Lower leg skin (tissue), 3 donors: ENCODE measurements around the gene GDPD3.

Experiments used
- POLR2A ChIP-seq, 2 donors: fragments of 450-650 bp; IDR thresholded peaks; one replicate each; pipeline ENCODE4 v1.6.1; 2016 to 2017; ENCODE audit warnings: antibody characterized with exemption in 2 of 2, mild to moderate bottlenecking in 1 of 2, moderate library complexity in 1 of 2
- TF ChIP-seq, protein P1 (sequence below), 3 donors: fragments of 450-650 bp; IDR thresholded peaks; one replicate each; pipeline ENCODE4 v1.5.1; 2016; ENCODE audit warnings: antibody characterized with exemption in 3 of 3, mild to moderate bottlenecking in 3 of 3, moderate library complexity in 2 of 3

DNA sequence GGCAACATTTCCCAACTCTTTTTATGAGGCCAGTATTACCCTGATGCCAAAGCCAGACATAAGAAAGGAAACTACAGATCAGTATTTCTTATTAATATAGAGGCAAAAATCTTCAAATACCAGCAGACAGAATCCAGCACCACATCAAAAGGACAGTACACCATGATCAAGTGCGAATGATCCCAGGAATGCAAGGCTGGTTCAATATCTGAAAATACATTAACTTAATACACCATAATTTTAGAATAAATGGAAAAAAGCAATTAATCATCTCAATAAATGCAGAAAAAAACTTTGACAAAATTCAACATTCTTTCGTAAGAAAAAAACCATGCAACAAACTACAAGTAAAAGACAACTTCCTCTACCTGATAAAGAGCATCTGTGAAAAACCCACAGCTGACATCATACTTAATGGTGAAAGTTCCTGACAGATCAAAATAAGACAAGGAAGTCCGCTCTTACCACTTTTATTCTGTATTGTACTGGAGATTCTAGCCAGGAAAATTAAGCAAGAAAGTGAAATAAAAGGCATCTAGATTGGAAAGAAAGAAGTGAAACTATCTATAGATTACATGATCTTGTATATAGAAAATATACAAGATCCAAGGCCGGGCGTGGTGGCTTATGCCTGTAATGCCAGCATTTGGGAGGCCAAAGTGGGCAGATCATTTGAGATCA is 36.1 kb upstream of the GDPD3 start:
- TF ChIP-seq, protein P1, sequence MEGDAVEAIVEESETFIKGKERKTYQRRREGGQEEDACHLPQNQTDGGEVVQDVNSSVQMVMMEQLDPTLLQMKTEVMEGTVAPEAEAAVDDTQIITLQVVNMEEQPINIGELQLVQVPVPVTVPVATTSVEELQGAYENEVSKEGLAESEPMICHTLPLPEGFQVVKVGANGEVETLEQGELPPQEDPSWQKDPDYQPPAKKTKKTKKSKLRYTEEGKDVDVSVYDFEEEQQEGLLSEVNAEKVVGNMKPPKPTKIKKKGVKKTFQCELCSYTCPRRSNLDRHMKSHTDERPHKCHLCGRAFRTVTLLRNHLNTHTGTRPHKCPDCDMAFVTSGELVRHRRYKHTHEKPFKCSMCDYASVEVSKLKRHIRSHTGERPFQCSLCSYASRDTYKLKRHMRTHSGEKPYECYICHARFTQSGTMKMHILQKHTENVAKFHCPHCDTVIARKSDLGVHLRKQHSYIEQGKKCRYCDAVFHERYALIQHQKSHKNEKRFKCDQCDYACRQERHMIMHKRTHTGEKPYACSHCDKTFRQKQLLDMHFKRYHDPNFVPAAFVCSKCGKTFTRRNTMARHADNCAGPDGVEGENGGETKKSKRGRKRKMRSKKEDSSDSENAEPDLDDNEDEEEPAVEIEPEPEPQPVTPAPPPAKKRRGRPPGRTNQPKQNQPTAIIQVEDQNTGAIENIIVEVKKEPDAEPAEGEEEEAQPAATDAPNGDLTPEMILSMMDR (IDR thresholded peaks at IDR 0.05) = no peak
- TF ChIP-seq POLR2A (IDR thresholded peaks at IDR 0.05) = no peak
